Lung (tissue), 12 donors: ENCODE data around the gene ARHGAP42. TPM values are rescaled to one million over a fixed set of nuclear protein-coding genes. Genes with fewer than 3 reads are reported as not detected.
"Not testable (repeated sequence)": the region's sequence is repeated elsewhere in the genome, so short reads cannot be mapped to it uniquely, and the experiment has no call there.

Source experiments
- ATAC-seq: fragments of 200-7000 bp; cut with Tn5 transposase; one replicate; pipeline ENCODE4 v1.9.1; 2020; ENCODE audit warnings: moderate number of reproducible peaks; ENCODE audit not compliant: insufficient read depth, low FRiP score
- DNase-seq, 3 donors: peaks; one replicate each; pipeline ENCODE4 v3.0.0-alpha.2; 2013 to 2017
- H3K27ac ChIP-seq, 2 donors: one replicate each; pipeline ENCODE4 v1.5.1; 2013; ENCODE audit warnings: mild to moderate bottlenecking in 2 of 2, moderate library complexity in 2 of 2, control low read depth in 1 of 2, inconsistent platforms in 1 of 2, low read depth in 1 of 2, low read length in 1 of 2
- H3K27me3 ChIP-seq, 3 donors: one replicate each; pipeline ENCODE4 v1.5.1; 2013; ENCODE audit warnings: low read length in 2 of 3; ENCODE audit not compliant: control insufficient read depth in 3 of 3, insufficient read depth in 3 of 3
- H3K36me3 ChIP-seq, 4 donors: one replicate each; pipeline ENCODE4 v1.5.1; 2013; ENCODE audit warnings: low read length in 4 of 4, mild to moderate bottlenecking in 1 of 4, moderate library complexity in 1 of 4; ENCODE audit not compliant: control insufficient read depth in 4 of 4, insufficient read depth in 4 of 4
- H3K4me1 ChIP-seq, 5 donors: one replicate each; pipeline ENCODE4 v1.5.1; 2013; ENCODE audit warnings: low read length in 5 of 5, mild to moderate bottlenecking in 2 of 5, moderate library complexity in 1 of 5; ENCODE audit not compliant: control insufficient read depth in 5 of 5, insufficient read depth in 5 of 5
- H3K4me3 ChIP-seq: one replicate; pipeline ENCODE4 v1.5.1; 2013; ENCODE audit warnings: mild to moderate bottlenecking, control low read depth, moderate library complexity
- H3K9ac ChIP-seq, 2 donors: one replicate each; pipeline ENCODE4 v1.5.1; 2013; ENCODE audit warnings: low read length in 2 of 2, control low read depth in 1 of 2; ENCODE audit not compliant: insufficient read depth in 1 of 2
- H3K9me3 ChIP-seq, 4 donors: one replicate each; pipeline ENCODE4 v1.5.1; 2013; ENCODE audit warnings: low read length in 3 of 4, mild to moderate bottlenecking in 1 of 4, moderate library complexity in 1 of 4; ENCODE audit not compliant: control insufficient read depth in 4 of 4, insufficient read depth in 3 of 4
- WGBS, 2 donors: extraction: QIAGEN DNeasy Blood & Tissue Kit; methylation state at CpG; one replicate each; pipeline ENCODE4 v1.1.7; 2013; 5-methylcytosine and 5-hydroxymethylcytosine counted together
- polyA plus RNA-seq, 2 donors: library from polyadenylated mRNA; stranded (reverse); fragments of 200-250 nt; gene quantifications; one replicate each; pipeline ENCODE4 v1.2.1, GENCODE V29; 2013
- total RNA-seq, 2 donors: library from RNA; depleted of rRNA in 1 of 2; stranded (reverse); fragments of >200 nt in 1 of 2; gene quantifications; one replicate each; pipeline ENCODE4 v1.2.1, GENCODE V29; 2014 to 2021
- TF ChIP-seq, protein P1 (sequence below): IDR thresholded peaks from 2 replicates; pipeline ENCODE4 v1.5.1; 2012; ENCODE audit warnings: mild to moderate bottlenecking; ENCODE audit errors: control extremely low read depth, extremely low read depth
- donor health status: control.
- donor health status: control.
- donor health status: Bipolar disorder and iron deficiency.
- donor health status: healthy.
- donor health status: DM: yes; HTN: yes; CAD: no.

ARHGAP42 gene
- total and polyA plus RNA-seq, 4 donors: 4.1 to 58.6 (median 10.3) TPM

DNA sequence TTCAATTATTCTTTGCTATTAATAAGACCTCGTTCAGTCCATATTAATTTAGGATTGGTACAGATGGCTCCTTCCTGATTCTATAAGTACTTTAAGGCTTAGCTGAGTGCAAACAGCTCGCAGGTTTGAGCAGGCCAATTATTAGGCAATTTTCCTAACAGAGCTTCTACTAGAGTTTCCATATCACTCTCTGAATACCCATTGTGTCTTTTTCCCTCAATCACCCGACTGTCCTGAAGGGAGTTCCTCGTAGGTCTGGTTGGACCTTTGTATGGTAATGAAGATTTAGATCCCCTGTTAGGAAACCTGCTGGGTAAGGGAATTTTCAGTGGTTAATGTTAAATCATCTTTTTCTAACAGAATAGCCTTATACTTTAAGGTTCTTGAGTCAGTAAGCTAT lies 61.1 kb downstream of the ARHGAP42 start:
- no peak overlapping the region for H3K4me3 ChIP-seq
- peaks cover 0 to 8% (median 2%) of the 10 kb centered on the region in 4 donors for H3K36me3 ChIP-seq
- TF ChIP-seq, protein P1, sequence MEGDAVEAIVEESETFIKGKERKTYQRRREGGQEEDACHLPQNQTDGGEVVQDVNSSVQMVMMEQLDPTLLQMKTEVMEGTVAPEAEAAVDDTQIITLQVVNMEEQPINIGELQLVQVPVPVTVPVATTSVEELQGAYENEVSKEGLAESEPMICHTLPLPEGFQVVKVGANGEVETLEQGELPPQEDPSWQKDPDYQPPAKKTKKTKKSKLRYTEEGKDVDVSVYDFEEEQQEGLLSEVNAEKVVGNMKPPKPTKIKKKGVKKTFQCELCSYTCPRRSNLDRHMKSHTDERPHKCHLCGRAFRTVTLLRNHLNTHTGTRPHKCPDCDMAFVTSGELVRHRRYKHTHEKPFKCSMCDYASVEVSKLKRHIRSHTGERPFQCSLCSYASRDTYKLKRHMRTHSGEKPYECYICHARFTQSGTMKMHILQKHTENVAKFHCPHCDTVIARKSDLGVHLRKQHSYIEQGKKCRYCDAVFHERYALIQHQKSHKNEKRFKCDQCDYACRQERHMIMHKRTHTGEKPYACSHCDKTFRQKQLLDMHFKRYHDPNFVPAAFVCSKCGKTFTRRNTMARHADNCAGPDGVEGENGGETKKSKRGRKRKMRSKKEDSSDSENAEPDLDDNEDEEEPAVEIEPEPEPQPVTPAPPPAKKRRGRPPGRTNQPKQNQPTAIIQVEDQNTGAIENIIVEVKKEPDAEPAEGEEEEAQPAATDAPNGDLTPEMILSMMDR: no peak
- no peak for DNase-seq
- H3K27me3 ChIP-seq: peaks cover 0 to 3% (median 0%) of the 10 kb centered on the region in 3 donors
- WGBS, 2 donors: 77 to 86% methylated on average over 4 of the region's 4 CpGs
- H3K27ac ChIP-seq: no peak overlapping the region
- peaks cover 0 to 14% (median 4%) of the 10 kb centered on the region in 4 donors for H3K9me3 ChIP-seq
- H3K9ac ChIP-seq: no peak overlapping the region
- H3K4me1 ChIP-seq: peaks cover 0 to 8% (median 0%) of the 10 kb centered on the region in 5 donors
- no peak for ATAC-seq

DNA sequence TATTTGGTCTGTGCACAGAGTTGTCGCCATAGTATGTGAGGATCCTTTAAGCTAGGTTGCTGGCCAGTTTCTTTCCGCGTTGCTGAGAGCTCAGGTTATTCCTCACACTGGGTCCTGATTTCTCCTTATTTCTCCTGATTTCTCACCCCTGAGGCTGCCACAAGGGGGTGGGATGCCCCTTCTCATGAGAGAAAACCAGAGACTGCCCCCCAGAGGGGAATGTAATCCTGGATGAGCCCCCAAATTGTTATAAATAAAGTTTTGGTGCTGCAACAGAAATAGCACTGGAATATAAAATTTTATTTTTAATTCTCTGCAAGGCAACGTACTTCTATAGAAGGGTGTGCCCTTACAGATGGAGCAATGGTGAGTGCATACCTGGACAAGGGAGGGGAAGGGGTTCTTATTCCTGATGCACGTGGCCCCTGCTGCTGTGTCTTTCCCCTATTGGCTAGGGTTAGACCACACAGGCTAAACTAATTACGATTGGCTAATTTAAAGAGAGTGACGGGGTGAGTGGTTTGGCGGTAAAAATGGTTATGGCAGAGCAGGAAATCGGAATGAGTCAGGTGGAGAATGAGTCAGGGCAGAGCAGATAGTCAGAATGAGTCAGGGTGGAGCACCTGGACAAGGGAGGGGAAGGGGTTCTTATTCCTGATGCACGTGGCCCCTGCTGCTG lies 62.9 kb downstream of the ARHGAP42 start:
- H3K9ac ChIP-seq, H3K4me3 ChIP-seq, DNase-seq, ATAC-seq, H3K27me3 ChIP-seq, H3K27ac ChIP-seq, H3K36me3 ChIP-seq, H3K4me1 ChIP-seq: not testable (repeated sequence)
- 93 to 96% methylated on average over 10 of the region's 10 CpGs for WGBS, 2 donors
- H3K9me3 ChIP-seq: peaks cover 0 to 14% (median 4%) of the 10 kb centered on the region in 4 donors

DNA sequence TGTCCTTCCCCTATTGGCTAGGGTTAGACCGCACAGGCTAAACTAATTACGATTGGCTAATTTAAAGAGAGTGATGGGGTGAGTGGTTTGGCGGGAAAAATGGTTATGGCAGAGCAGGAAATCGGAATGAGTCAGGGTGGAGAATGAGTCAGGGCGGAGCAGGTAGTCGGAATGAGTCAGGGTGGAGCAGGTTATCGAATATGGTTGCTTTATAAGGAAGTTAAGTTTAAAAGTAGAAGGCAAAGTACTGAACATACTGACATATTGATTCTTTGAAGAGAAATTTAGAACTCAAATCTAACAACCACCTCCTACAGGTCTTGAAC lies 63.4 kb downstream of the ARHGAP42 start:
- not testable (repeated sequence) for H3K27me3 ChIP-seq, DNase-seq, ATAC-seq, H3K4me3 ChIP-seq, H3K4me1 ChIP-seq, H3K27ac ChIP-seq, H3K36me3 ChIP-seq, H3K9ac ChIP-seq
- H3K9me3 ChIP-seq: peaks cover 0 to 14% (median 4%) of the 10 kb centered on the region in 4 donors
- WGBS, 2 donors: 95 to 96% methylated on average over 7 of the region's 7 CpGs

DNA sequence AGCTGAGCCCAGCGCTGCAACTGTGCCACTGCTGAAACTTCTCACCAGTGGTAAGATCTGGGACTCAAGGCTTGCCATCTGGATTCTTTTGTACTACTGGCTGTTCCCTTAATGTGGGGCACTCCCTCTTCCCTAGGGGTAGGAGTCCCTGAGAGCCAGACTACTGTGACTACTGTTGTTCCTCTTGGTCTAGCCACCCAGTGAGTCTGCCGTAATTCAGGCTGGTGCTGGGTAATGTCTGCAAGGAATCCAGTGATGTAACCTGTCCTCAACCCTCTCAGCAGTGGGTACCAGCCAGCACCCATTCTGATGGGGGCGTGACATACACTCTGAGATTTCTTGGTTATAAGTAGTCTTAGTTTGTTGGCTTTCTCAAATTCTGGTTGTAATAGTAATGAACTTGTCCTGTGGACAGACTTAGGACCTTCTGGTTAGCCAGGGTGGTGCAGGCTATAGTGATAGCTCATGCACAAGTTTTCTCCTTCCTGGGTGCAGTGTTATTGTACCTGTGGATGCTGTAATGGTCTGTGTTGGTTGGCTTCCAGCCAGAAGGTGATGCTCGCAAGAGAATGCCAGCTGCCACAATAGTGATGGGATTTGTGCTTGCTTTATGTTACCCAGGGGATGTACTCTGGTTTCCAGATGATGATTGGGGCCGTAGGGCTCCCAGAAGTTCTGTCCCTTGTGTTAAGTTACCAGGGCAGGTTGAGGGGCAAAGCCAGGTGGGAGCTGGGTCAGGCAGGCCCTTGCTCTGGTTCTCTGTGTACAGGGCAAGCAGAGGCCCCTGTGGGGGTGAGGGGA lies 65.5 kb downstream of the ARHGAP42 start:
- WGBS, 2 donors: 88 to 90% methylated on average over 5 of the region's 5 CpGs
- Histone ChIP-seq H3K9me3 (peaks cover 0 to 14% (median 4%) of the 10 kb centered on the region in 4 donors), H3K27ac (no peak overlapping the region), H3K4me1 (peaks cover 0 to 6% (median 3%) of the 10 kb centered on the region in 5 donors), H3K36me3 (peaks cover 0 to 8% (median 2%) of the 10 kb centered on the region in 4 donors), H3K9ac (no peak overlapping the region), H3K27me3 (no peaks in the 10 kb centered on the region), H3K4me3 (no peak overlapping the region)
- ATAC-seq: no peak
- TF ChIP-seq, protein P1: no peak
- DNase-seq: no peak
